Upper lobe of left lung (tissue), 6 donors: ENCODE measurements around the gene KCNA3. TPM values are rescaled to one million over a fixed set of nuclear protein-coding genes. Genes with fewer than 3 reads are reported as not detected.

ENCODE experiments used
- ATAC-seq, 2 donors: fragments of 200-7000 bp; cut with Tn5 transposase; one replicate each; pipeline ENCODE4 v1.9.1; 2022; ENCODE audit warnings: mild to moderate bottlenecking in 2 of 2, moderate library complexity in 2 of 2; ENCODE audit not compliant: low FRiP score in 2 of 2
- DNase-seq, 2 donors: peaks; one replicate each; pipeline ENCODE4 v3.0.0-alpha.2; 2019 to 2020
- H3K27ac ChIP-seq, 4 donors: fragments of 200-600 bp; sonication (generic); one replicate each; pipeline ENCODE4 v1.5.1; 2016 to 2019
- H3K27me3 ChIP-seq, 4 donors: fragments of 200-600 bp; sonication (generic); one replicate each; pipeline ENCODE4 v1.5.1; 2017 to 2019
- H3K36me3 ChIP-seq, 4 donors: fragments of 200-600 bp; sonication (generic); one replicate each; pipeline ENCODE4 v1.5.1; 2016 to 2019
- H3K4me1 ChIP-seq, 4 donors: fragments of 200-600 bp; sonication (generic); one replicate each; pipeline ENCODE4 v1.5.1; 2018 to 2019
- H3K4me3 ChIP-seq, 4 donors: fragments of 200-600 bp; sonication (generic); one replicate each; pipeline ENCODE4 v1.5.1; 2017 to 2019; ENCODE audit warnings: mild to moderate bottlenecking in 2 of 4, moderate library complexity in 1 of 4
- H3K9me3 ChIP-seq, 4 donors: fragments of 200-600 bp; sonication (generic); one replicate each; pipeline ENCODE4 v1.5.1; 2018 to 2019
- CTCF ChIP-seq, 6 experiments: fragments of 450-650 bp in 4 of 6; fragments of 200-600 bp in 2 of 6; sonication (generic) in 2 of 6; IDR thresholded peaks; one replicate each; pipeline ENCODE4 v1.5.1; 2016 to 2019; ENCODE audit warnings: antibody characterized with exemption in 6 of 6
- EP300 ChIP-seq, 4 donors: sonication (generic); formaldehyde crosslinking; IDR thresholded peaks; one replicate each; pipeline ENCODE4 v1.5.1; 2017; ENCODE audit warnings: antibody characterized with exemption in 4 of 4, control low read depth in 2 of 4
- POLR2A ChIP-seq, 4 donors: fragments of 450-650 bp; IDR thresholded peaks; one replicate each; pipeline ENCODE4 v1.5.1; 2016 to 2017; ENCODE audit warnings: antibody characterized with exemption in 4 of 4, mild to moderate bottlenecking in 2 of 4
- POLR2AphosphoS5 ChIP-seq, 2 donors: sonication (generic); formaldehyde crosslinking; IDR thresholded peaks; one replicate each; pipeline ENCODE4 v1.5.1; 2017; ENCODE audit warnings: antibody characterized with exemption in 2 of 2
- WGBS, 2 donors: methylation state at CpG; one replicate each; pipeline ENCODE4 v1.1.5; 2017 to 2018; 5-methylcytosine and 5-hydroxymethylcytosine counted together
- total RNA-seq, 6 donors: library from RNA; depleted of rRNA in 4 of 6; stranded (reverse); fragments of >200 nt in 4 of 6; gene quantifications; one replicate each; pipeline versions ENCODE4 v1.1.0 to v1.2.1, GENCODE V29; 2016 to 2021
- donor health status: DM: no; HTN: no; CAD: no; lungs with moderate emphysema.
- donor health status: DM: no; HTN: yes; CAD: no; lungs with severe emphysema.

Gene KCNA3
- total RNA-seq, 6 donors from 2014 or later = 12.6 to 25.1 (median 19.7) TPM

- TF ChIP-seq POLR2AphosphoS5 (IDR thresholded peaks at IDR 0.05) (no peak), POLR2A (IDR thresholded peaks at IDR 0.05) (no peak), EP300 (IDR thresholded peaks at IDR 0.05) (no peak), CTCF (IDR thresholded peaks at IDR 0.05) (no peak)
Observed at GRCh38 chr1:110686188-110686587, 11.4 kb upstream of the KCNA3 start.

GRCh38 chr1:110684491-110684890 is 9.8 kb upstream of the KCNA3 start:
- Histone ChIP-seq H3K4me1 (no peaks in the 10 kb centered on the region), H3K9me3 (no peaks in the 10 kb centered on the region), H3K36me3 (no peaks in the 10 kb centered on the region), H3K4me3 (no peak overlapping the region), H3K27ac (no peak overlapping the region), H3K27me3 (no peaks in the 10 kb centered on the region)
- no peak for DNase-seq
- no peak for ATAC-seq
- TF ChIP-seq EP300 (IDR thresholded peaks at IDR 0.05) (no peak), POLR2A (IDR thresholded peaks at IDR 0.05) (no peak), CTCF (IDR thresholded peaks at IDR 0.05) (no peak), POLR2AphosphoS5 (IDR thresholded peaks at IDR 0.05) (no peak)
- WGBS, 2 donors = 55 to 67% methylated on average over 2 of the region's 2 CpGs

More at GRCh38 chr1:110686188-110686587, 11.4 kb upstream of the KCNA3 start:
- whole genome bisulfite sequencing, 2 donors = 93 to 96% methylated on average over 4 of the region's 4 CpGs
- H3K27me3 ChIP-seq = no peaks in the 10 kb centered on the region
- no peak overlapping the region for H3K4me3 ChIP-seq
- ATAC-seq (no peak), DNase-seq (no peak)
- no peaks in the 10 kb centered on the region for H3K9me3 ChIP-seq
- H3K4me1 ChIP-seq = no peaks in the 10 kb centered on the region
- H3K27ac ChIP-seq = no peak overlapping the region
- H3K36me3 ChIP-seq = no peaks in the 10 kb centered on the region

- DNase-seq (no peak), ATAC-seq (no peak)
- H3K27me3 ChIP-seq = no peaks in the 10 kb centered on the region
- H3K36me3 ChIP-seq = no peaks in the 10 kb centered on the region
- no peak overlapping the region for H3K27ac ChIP-seq
- no peak overlapping the region for H3K4me3 ChIP-seq
- H3K9me3 ChIP-seq = no peaks in the 10 kb centered on the region
- H3K4me1 ChIP-seq = no peaks in the 10 kb centered on the region
- TF ChIP-seq CTCF (IDR thresholded peaks at IDR 0.05) = no peak
- TF ChIP-seq POLR2AphosphoS5 (IDR thresholded peaks at IDR 0.05) = no peak
- no peak for TF ChIP-seq POLR2A (IDR thresholded peaks at IDR 0.05)
- TF ChIP-seq EP300 (IDR thresholded peaks at IDR 0.05) = no peak
- WGBS, 2 donors = 69 to 85% methylated on average over 1 of the region's 1 CpG
Observed at GRCh38 chr1:110682898-110683297, 8.2 kb upstream of the KCNA3 start.

DNA sequence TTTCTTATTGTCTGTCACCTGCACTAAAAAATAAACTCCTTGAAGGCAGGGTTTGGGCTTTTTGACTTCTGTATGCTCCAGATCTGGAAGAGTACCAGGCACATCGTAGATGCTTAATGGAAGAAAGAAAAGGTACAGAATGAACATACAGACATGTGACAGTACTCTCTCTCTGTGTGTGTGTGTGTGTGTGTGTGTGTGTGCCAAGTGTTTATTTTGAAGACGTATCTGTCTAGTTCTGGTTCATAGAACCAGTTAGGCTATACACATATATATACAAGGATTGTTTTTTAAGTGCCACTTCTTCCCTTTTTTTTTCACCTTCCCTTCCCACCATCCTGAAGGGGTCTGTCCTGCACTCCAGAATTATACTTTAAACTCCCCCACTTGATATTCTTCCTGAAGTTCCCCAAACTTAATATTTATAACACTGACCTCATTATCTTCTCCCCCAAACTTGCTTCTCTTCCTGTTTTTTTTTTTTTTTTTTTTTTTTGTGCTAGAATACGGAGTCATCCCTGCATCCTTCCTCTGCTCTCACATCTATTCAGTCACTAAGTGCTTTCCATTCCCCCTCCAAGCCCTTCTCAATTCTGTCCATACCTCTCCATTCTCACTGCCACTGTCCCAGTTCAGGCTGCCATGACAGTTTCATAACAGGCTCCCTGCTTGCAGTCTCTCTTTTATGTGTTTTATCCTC is 5.4 kb upstream of the KCNA3 start:
- DNase-seq = no peak
- 51 to 55% methylated on average over 3 of the region's 3 CpGs for WGBS, 2 donors
- ATAC-seq = no peak
- Histone ChIP-seq H3K27me3 (peaks cover 0 to 4% (median 3%) of the 10 kb centered on the region in 4 donors), H3K4me1 (peaks cover 0 to 4% (median 2%) of the 10 kb centered on the region in 4 donors), H3K27ac (no peak overlapping the region), H3K9me3 (no peaks in the 10 kb centered on the region), H3K4me3 (no peak overlapping the region), H3K36me3 (no peaks in the 10 kb centered on the region)
- TF ChIP-seq CTCF (IDR thresholded peaks at IDR 0.05) (no peak), POLR2A (IDR thresholded peaks at IDR 0.05) (no peak), EP300 (IDR thresholded peaks at IDR 0.05) (no peak), POLR2AphosphoS5 (IDR thresholded peaks at IDR 0.05) (no peak)

GRCh38 chr1:110677526-110677925 is 2.8 kb upstream of the KCNA3 start:
- no peaks in the 10 kb centered on the region for H3K36me3 ChIP-seq
- WGBS, 2 donors = 43 to 56% methylated on average over 3 of the region's 3 CpGs
- TF ChIP-seq CTCF (IDR thresholded peaks at IDR 0.05) (no peak), EP300 (IDR thresholded peaks at IDR 0.05) (no peak), POLR2AphosphoS5 (IDR thresholded peaks at IDR 0.05) (no peak), POLR2A (IDR thresholded peaks at IDR 0.05) (no peak)
- ATAC-seq (no peak), DNase-seq (no peak)
- no peaks in the 10 kb centered on the region for H3K9me3 ChIP-seq
- H3K4me1 ChIP-seq = peaks cover 6 to 25% (median 13%) of the 10 kb centered on the region in 4 donors
- H3K4me3 ChIP-seq = no peak overlapping the region
- H3K27me3 ChIP-seq = peaks cover 0 to 20% (median 14%) of the 10 kb centered on the region in 4 donors
- no peak overlapping the region for H3K27ac ChIP-seq
